Erythroblast (primary cell): ENCODE data around the gene AGAP1.

Experiments
- DNase-seq, 2 experiments: peaks; one replicate each; lab custom pipeline; 2025; lab: John Stamatoyannopoulos, UW
- GATA1 ChIP-seq: IDR thresholded peaks from 2 replicates; pipeline ENCODE4 v1.6.1; 2011; ENCODE audit warnings: low read depth, mild to moderate bottlenecking, control low read depth, low read length, moderate library complexity
- POLR2A ChIP-seq: IDR thresholded peaks from 2 replicates; pipeline ENCODE4 v1.6.1; 2011; ENCODE audit warnings: mild to moderate bottlenecking, low read length

AGAP1 gene

GRCh38 chr2:235774153-235774870 is 280.5 kb downstream of the AGAP1 start:
- no peak for DNase-seq
- TF ChIP-seq POLR2A (no peak), GATA1 (no peak)

DNA sequence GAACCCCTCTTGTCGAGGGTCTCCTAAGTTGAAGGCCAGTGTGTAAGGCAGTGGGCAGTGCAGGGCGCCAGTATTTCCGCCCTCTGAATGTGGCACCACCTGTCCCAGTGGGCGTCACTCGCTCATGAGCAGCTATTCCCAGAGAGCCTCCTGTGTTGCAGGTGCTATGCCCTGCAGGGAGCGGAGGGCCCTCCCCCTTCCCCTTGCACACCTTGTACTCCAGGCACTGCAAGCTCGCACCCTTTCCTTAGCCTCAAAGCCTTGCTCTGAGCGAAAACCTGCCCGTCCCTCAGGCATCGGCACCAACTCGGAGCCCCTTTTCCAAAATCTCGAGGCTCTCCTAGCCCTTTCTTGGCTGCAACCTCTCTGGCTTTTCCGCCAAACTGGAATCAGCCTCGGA is 282.7 kb downstream of the AGAP1 start:
- TF ChIP-seq GATA1 (no peak), POLR2A (no peak)
- DNase-seq, result no peak

GRCh38 chr2:235779444-235779896 is 285.6 kb downstream of the AGAP1 start:
- TF ChIP-seq GATA1 (no peak), POLR2A (no peak)
- DNase-seq, result peak; percentile 54 to 78

DNA sequence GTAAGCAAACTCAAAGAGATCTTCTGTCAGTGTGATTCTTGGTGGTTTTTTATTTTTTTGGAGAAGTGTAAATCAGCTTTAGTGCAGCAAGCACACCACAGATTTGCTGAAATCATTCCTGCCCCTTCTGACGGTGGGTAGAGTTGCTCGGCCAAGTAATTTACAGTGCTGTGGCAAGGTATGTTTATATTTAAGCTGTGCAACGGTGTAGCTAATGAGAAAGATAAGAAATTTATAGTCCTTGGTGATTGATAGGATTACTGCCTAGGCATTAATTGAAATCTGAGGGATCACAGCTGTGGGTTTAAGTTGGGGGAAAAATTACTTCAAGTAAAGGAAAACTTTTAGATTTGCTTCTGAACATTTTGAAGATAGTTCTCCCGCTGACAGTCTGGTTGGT is 286.6 kb downstream of the AGAP1 start:
- TF ChIP-seq POLR2A (no peak), GATA1 (no peak)
- no peak for DNase-seq

- DNase-seq, result no peak
- TF ChIP-seq GATA1 (no peak), POLR2A (no peak)
Observed at GRCh38 chr2:235781775-235782174, 287.9 kb downstream of the AGAP1 start.

GRCh38 chr2:235784788-235785187 is 290.9 kb downstream of the AGAP1 start:
- no peak for DNase-seq

DNA sequence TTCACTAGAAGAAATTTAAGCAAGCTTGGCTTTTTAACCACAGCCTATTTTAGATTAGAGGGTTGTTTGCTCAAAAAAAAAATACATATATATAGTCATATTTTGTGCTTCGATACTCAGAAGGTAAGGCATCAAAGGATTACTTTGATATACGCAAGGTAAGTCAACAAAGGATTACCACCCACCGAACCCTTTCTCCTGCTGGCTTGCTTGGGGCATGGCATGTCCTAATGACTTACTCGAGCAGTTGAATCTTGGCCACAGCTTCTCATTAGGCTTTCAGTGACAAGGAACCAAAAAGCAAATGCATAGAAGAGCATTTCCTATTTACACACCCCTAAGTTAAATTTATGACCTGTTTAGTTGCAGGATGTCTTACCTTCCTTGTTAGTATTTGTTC is 295.7 kb downstream of the AGAP1 start:
- no peak for DNase-seq
- TF ChIP-seq POLR2A (no peak), GATA1 (no peak)

More at GRCh38 chr2:235784788-235785187, 290.9 kb downstream of the AGAP1 start:
- no peak for TF ChIP-seq POLR2A

GRCh38 chr2:235793163-235793752 is 299.4 kb downstream of the AGAP1 start:
- peak; percentile 5 to 9 for DNase-seq
- TF ChIP-seq POLR2A (no peak), GATA1 (no peak)

- TF ChIP-seq GATA1, result no peak
- no peak for TF ChIP-seq POLR2A
- no peak for DNase-seq
Observed at GRCh38 chr2:235799281-235799680, 305.4 kb downstream of the AGAP1 start.

DNA sequence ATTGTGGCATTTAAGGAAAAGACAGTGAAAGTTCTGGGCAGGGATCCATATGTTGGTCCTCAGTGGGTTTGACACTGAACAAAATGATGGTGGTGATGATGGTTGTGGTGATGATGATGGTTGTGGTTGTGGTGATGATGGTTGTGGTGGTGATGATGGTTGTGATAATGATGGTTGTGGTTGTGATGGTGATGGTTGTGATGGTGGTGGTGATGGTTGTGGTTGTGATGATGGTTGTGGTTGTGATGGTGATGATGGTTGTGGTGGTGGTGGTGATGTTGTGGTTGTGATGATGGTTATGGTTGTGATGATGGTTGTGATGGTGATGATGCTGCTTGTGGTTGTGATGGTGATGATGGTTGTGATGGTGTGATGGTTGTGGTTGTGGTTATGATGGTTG is 308.7 kb downstream of the AGAP1 start:
- DNase-seq, result peak in 1 of 2 experiments; percentile 39
- TF ChIP-seq POLR2A (no peak), GATA1 (no peak)

DNA sequence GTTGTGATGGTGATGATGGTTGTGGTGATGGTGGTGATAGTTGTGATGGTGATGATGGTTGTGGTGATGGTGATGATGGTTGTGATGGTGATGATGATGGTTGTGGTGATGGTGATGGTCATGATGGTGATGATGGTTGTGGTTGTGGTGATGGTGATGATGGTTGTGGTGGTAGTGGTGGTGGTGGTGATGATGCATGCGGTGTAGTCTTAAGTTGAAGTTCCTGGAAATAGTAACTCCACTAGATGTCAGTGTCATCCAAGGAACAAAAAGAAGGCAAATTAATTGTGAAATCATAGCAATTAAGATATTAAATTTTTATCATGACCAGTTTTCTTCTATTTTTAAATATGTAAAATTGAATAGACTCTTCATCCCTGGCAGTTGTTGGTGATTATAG is 309.2 kb downstream of the AGAP1 start:
- peak in 1 of 2 experiments; percentile 20 for DNase-seq
- TF ChIP-seq GATA1, result no peak
- TF ChIP-seq POLR2A, result no peak

GRCh38 chr2:235804676-235805075 is 310.8 kb downstream of the AGAP1 start:
- TF ChIP-seq GATA1 (no peak), POLR2A (no peak)

GRCh38 chr2:235806986-235807750 is 313.3 kb downstream of the AGAP1 start:
- no peak for DNase-seq
- TF ChIP-seq POLR2A (no peak), GATA1 (no peak)

More at GRCh38 chr2:235804676-235805075, 310.8 kb downstream of the AGAP1 start:
- DNase-seq, result no peak

DNA sequence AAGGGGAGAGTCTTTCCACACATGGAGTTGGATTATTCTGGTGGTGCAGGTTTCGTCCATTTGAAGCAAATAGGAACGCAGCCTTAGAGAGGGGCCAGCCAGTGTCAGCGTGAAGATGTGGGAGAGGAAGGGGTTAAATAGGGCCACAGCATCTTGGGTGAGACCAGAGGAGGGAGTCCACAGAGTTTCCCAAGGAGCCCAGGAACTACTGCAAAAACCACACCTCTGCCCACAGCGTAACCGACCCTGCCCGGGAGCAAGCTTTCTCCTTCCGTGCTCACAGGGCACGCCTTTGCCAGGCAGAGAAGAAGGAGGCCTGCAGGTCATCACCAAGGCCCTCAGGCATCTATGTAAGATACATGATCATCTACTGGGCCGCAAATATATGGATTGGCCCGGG is 314.5 kb downstream of the AGAP1 start:
- no peak for TF ChIP-seq GATA1
- DNase-seq, result no peak

- DNase-seq, result no peak
- no peak for TF ChIP-seq GATA1
- TF ChIP-seq POLR2A, result no peak
Observed at GRCh38 chr2:235810252-235810651, 316.4 kb downstream of the AGAP1 start.
